ENCODE measurements around the gene GOLT1B. TPM values are rescaled to one million over a fixed set of nuclear protein-coding genes. Genes with fewer than 3 reads are reported as not detected.

GOLT1B gene
- total RNA-seq, 1 experiment from 2014 or later, result 46.1 TPM

DNA sequence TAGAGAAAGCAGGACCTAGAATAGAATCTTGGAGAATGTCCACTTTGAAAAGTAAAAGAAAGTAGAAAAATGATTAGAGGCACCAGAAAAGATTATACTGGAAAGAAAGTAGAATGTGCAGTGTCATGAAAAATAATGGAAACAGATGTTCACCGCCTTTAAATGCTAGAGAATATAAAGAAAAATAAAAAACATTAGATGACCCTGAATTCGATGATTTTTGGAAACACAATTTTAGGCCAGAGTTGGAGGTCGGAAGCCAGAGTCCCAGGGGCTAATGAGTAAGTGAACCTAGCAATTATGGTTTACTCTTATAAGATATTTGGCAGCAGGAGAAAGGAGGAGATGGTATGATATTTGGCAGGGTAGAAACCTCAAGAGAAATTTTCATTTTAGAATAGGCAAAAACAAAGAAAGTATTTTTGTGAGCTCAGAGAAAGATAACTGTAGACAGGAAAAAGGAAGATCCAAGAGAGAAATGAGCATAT, 65.4 kb downstream of the GOLT1B start:
- H3K27me3 Mint-ChIP-seq (ENCODE audit: low read depth), result no peaks in the 10 kb centered on the region
- H3K14ac ChIP-seq (ENCODE audit: insufficient read depth, low read length), result no peak overlapping the region
- no peak overlapping the region for H2BK20ac ChIP-seq (ENCODE audit: low read depth, low read length, poor library complexity, severe bottlenecking)
- H3K23me2 ChIP-seq (ENCODE audit: insufficient read length, low read depth, low read length, poor library complexity, severe bottlenecking), result no peaks in the 10 kb centered on the region
- no peaks in the 10 kb centered on the region for H3K27me3 ChIP-seq (ENCODE audit: insufficient read depth, low read length)
- no peak overlapping the region for H3T11ph ChIP-seq (ENCODE audit: low read length)
- H3K4ac ChIP-seq (ENCODE audit: low read depth, low read length), result no peak overlapping the region
- no peak overlapping the region for H3K56ac ChIP-seq (ENCODE audit: insufficient read length, low read depth, low read length)
- no peak overlapping the region for H2AK5ac ChIP-seq (ENCODE audit: insufficient read length, low read length)
- no peak overlapping the region for H3K4me3 Mint-ChIP-seq
- no peak overlapping the region for H4K91ac ChIP-seq (ENCODE audit: insufficient read length, low read depth, low read length)
- no peaks in the 10 kb centered on the region for H3K79me1 ChIP-seq (ENCODE audit: insufficient read depth, low read depth, low read length, poor library complexity, severe bottlenecking)
- H2AFZ ChIP-seq (ENCODE audit: low read length), result no peak overlapping the region
- H4K5ac ChIP-seq (ENCODE audit: insufficient read length, low read depth, low read length), result no peak overlapping the region
- H3K79me2 ChIP-seq (ENCODE audit: insufficient read depth, low read length), result no peaks in the 10 kb centered on the region
- no peak overlapping the region for H3K18ac ChIP-seq (ENCODE audit: insufficient read length, low read depth, low read length)
- H2BK120ac ChIP-seq (ENCODE audit: low read depth, low read length, poor library complexity, severe bottlenecking), result no peak overlapping the region
- WGBS (ENCODE audit: extremely low coverage, insufficient read length, low lambda C conversion rate), result no CpG with 5 or more reads among the region's 3 CpGs
- H3K9ac ChIP-seq (ENCODE audit: extremely low read depth, insufficient read length, low read length), result no peak overlapping the region
- no peaks in the 10 kb centered on the region for H4K20me1 ChIP-seq (ENCODE audit: control insufficient read depth, insufficient read depth, insufficient read length)
- no peaks in the 10 kb centered on the region for H3K4me1 ChIP-seq (ENCODE audit: insufficient read depth, low read length)
- H4K8ac ChIP-seq (replicated peaks; ENCODE audit: insufficient read length, low read depth, low read length), result no peak overlapping the region
- H3K27ac ChIP-seq (ENCODE audit: insufficient read length, low read depth, low read length), result no peak overlapping the region
- H2BK12ac ChIP-seq (ENCODE audit: insufficient read length, low read depth, low read length), result no peak overlapping the region
- H3K4me2 ChIP-seq (ENCODE audit: insufficient read depth, insufficient read length, low read length), result no peak overlapping the region
- H2BK15ac ChIP-seq (ENCODE audit: low read depth, low read length), result no peak overlapping the region
- no peak overlapping the region for H2BK5ac ChIP-seq (ENCODE audit: insufficient read length, low read length)
- no peak overlapping the region for H3K27ac Mint-ChIP-seq
- TF ChIP-seq, protein P1, sequence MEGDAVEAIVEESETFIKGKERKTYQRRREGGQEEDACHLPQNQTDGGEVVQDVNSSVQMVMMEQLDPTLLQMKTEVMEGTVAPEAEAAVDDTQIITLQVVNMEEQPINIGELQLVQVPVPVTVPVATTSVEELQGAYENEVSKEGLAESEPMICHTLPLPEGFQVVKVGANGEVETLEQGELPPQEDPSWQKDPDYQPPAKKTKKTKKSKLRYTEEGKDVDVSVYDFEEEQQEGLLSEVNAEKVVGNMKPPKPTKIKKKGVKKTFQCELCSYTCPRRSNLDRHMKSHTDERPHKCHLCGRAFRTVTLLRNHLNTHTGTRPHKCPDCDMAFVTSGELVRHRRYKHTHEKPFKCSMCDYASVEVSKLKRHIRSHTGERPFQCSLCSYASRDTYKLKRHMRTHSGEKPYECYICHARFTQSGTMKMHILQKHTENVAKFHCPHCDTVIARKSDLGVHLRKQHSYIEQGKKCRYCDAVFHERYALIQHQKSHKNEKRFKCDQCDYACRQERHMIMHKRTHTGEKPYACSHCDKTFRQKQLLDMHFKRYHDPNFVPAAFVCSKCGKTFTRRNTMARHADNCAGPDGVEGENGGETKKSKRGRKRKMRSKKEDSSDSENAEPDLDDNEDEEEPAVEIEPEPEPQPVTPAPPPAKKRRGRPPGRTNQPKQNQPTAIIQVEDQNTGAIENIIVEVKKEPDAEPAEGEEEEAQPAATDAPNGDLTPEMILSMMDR (conservative IDR thresholded peaks at IDR 0.05), result no peak
- H3K4me1 Mint-ChIP-seq, result peaks cover 2 to 3% of the 10 kb centered on the region in 2 experiments; a peak in 2 of 4 replicates
- H3K9me3 ChIP-seq (ENCODE audit: control insufficient read depth, low read depth, low read length), result no peaks in the 10 kb centered on the region
- no peak for DNase-seq
- no peaks in the 10 kb centered on the region for H3K36me3 Mint-ChIP-seq (ENCODE audit: insufficient read depth in 1 of 3, low read depth in 3 of 3)
- no peaks in the 10 kb centered on the region for H3K9me3 Mint-ChIP-seq
- H3K23ac ChIP-seq (ENCODE audit: insufficient read length, low read depth, low read length), result no peak overlapping the region

Other genes with a start within 250 kb of the GOLT1B start
- gene SLCO1A2, start 166.9 kb upstream of the GOLT1B start, total RNA-seq (2021), result 10.3 and 10.6 TPM in 2 replicates
- gene IAPP, start 128.9 kb upstream of the GOLT1B start, total RNA-seq (2021), result not detected in 2 replicates
- 8.2 and 9.6 TPM in 2 replicates for gene PYROXD1, start 64.1 kb upstream of the GOLT1B start, total RNA-seq (2021)
- 41.0 and 42.9 TPM in 2 replicates for gene RECQL, start 154 bp upstream of the GOLT1B start, total RNA-seq (2021)
- gene SPX, start 24.5 kb downstream of the GOLT1B start, total RNA-seq (2021), result 0.35 and 0.57 TPM in 2 replicates
- gene GYS2, start 103.1 kb downstream of the GOLT1B start, total RNA-seq (2021), result not detected in 2 replicates
- gene LDHB, start 156.1 kb downstream of the GOLT1B start, total RNA-seq (2021), result 1,343 and 1,353 TPM in 2 replicates